Upper lobe of right lung (tissue), 1 donor: ENCODE measurements around the gene DNAH12. TPM values are rescaled to one million over a fixed set of nuclear protein-coding genes. Genes with fewer than 3 reads are reported as not detected.
"Not testable (repeated sequence)": the region's sequence is repeated elsewhere in the genome, so short reads cannot be mapped to it uniquely, and the experiment has no call there.

Experiments
- ATAC-seq: fragments of 200-7000 bp; cut with Tn5 transposase; one replicate; pipeline ENCODE4 v1.9.1; 2020; ENCODE audit warnings: mild to moderate bottlenecking, moderate library complexity
- DNase-seq: peaks from one replicate; pipeline ENCODE4 v3.0.0-alpha.2; 2020
- H3K27ac ChIP-seq: fragments of 200-600 bp; one replicate; pipeline ENCODE4 v1.8.0; 2022
- H3K27me3 ChIP-seq: fragments of 200-600 bp; one replicate; pipeline ENCODE4 v1.8.0; 2022; ENCODE audit warnings: mild to moderate bottlenecking
- H3K36me3 ChIP-seq: fragments of 200-600 bp; one replicate; pipeline ENCODE4 v1.8.0; 2022
- H3K4me1 ChIP-seq: fragments of 200-600 bp; one replicate; pipeline ENCODE4 v1.8.0; 2022
- H3K4me3 ChIP-seq: fragments of 200-600 bp; one replicate; pipeline ENCODE4 v1.8.0; 2022; ENCODE audit warnings: mild to moderate bottlenecking
- H3K9me3 ChIP-seq: fragments of 200-600 bp; one replicate; pipeline ENCODE4 v1.8.0; 2022
- intact Hi-C: fragments of 100-400 bp; cut with DNase I; formaldehyde crosslinking; loops from one replicate; pipeline ENCODE4 v1.11.0; 2022
- total RNA-seq: library from RNA; stranded (reverse); fragmentation: NEBNext Ultra II Directional; extraction: Animal tissue kit (Norgen Biotek cat#: 25700); gene quantifications from one replicate; pipeline ENCODE4 v1.2.1, GENCODE V29; 2021
- TF ChIP-seq, protein P1 (sequence below): fragments of 200-600 bp; IDR thresholded peaks from one replicate; pipeline ENCODE4 v1.8.0; 2022; ENCODE audit warnings: antibody characterized with exemption
- donor health status: DM: no; HTN: yes; CAD: no; lungs with severe emphysema.

DNAH12 gene
- total RNA-seq, 1 donor from 2014 or later, result 0.52 TPM

DNA sequence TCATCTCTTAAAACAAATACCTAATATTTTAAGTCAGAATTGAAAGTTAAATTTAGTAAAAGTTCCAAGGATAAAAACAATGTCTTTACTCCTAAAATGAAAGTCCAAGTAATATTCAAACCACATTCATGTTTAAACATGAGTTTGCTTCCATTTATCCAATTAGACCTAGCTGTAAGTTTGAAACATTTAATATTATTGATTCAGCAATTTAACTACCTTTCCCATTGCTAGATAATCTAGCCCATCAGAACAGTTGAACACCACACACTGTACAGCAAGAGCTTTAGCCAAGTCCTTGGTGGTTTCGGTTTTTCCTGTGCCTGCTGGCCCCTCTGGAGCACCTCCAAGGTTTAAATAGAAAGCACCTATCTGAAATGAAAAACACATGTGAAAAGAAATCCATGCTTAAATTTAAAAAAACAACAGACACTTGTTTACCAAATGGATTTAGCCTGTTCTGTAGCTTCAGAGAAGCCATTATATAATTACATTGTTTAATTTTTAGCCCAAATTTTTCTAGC lies 97.8 kb downstream of the DNAH12 start:
- TF ChIP-seq, protein P1, sequence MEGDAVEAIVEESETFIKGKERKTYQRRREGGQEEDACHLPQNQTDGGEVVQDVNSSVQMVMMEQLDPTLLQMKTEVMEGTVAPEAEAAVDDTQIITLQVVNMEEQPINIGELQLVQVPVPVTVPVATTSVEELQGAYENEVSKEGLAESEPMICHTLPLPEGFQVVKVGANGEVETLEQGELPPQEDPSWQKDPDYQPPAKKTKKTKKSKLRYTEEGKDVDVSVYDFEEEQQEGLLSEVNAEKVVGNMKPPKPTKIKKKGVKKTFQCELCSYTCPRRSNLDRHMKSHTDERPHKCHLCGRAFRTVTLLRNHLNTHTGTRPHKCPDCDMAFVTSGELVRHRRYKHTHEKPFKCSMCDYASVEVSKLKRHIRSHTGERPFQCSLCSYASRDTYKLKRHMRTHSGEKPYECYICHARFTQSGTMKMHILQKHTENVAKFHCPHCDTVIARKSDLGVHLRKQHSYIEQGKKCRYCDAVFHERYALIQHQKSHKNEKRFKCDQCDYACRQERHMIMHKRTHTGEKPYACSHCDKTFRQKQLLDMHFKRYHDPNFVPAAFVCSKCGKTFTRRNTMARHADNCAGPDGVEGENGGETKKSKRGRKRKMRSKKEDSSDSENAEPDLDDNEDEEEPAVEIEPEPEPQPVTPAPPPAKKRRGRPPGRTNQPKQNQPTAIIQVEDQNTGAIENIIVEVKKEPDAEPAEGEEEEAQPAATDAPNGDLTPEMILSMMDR, result no peak
- Histone ChIP-seq H3K4me3 (no peak overlapping the region), H3K4me1 (no peaks in the 10 kb centered on the region), H3K9me3 (no peaks in the 10 kb centered on the region), H3K27ac (no peak overlapping the region), H3K36me3 (no peaks in the 10 kb centered on the region), H3K27me3 (no peaks in the 10 kb centered on the region)
- ATAC-seq (no peak), DNase-seq (no peak)
- intact Hi-C loops, result no loop called here

DNA sequence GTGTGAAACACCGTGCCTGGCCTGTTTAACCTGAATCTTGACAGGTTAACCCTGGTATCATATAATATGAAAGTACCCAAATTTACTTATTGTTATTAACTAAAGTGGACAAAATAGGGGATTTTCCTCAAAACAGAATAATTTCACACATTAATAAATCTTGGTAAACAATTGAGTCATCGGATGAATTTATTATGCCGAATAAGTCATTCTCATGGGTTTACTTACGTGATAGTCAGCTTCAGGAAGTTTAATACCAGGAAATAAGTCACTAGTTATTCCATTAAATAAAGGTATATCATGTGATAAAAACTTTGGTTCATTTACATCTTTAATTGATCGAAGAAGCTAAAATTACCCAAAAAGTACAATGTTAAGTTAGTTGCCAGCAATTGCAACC lies 99.7 kb downstream of the DNAH12 start:
- Histone ChIP-seq H3K9me3 (no peaks in the 10 kb centered on the region), H3K4me3 (no peak overlapping the region), H3K27me3 (no peaks in the 10 kb centered on the region), H3K4me1 (no peaks in the 10 kb centered on the region), H3K36me3 (no peaks in the 10 kb centered on the region), H3K27ac (no peak overlapping the region)
- DNase-seq (no peak), ATAC-seq (no peak)
- TF ChIP-seq, protein P1, result no peak
- intact Hi-C loops, result no loop called here

DNA sequence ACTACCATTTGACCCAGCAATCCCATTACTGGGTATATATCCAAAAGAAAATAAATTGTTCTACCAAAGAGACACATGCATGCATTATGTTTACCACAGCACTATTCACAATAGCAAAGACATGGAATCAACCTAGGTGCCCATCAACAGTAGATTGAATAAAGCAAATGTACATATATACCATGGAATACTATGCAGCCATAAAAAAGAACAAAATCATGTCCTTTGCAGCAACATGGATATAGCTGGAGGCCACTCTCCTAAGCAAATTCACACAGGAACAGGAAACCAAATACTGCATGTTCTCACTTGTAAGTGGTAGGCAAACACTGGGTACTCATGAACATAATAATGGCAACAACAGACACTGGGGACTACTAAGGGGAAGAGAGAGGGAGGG lies 104.0 kb downstream of the DNAH12 start:
- ATAC-seq, H3K27ac ChIP-seq, H3K4me3 ChIP-seq, intact Hi-C loops, H3K36me3 ChIP-seq, H3K9me3 ChIP-seq, H3K27me3 ChIP-seq, DNase-seq, H3K4me1 ChIP-seq: not testable (repeated sequence)

DNA sequence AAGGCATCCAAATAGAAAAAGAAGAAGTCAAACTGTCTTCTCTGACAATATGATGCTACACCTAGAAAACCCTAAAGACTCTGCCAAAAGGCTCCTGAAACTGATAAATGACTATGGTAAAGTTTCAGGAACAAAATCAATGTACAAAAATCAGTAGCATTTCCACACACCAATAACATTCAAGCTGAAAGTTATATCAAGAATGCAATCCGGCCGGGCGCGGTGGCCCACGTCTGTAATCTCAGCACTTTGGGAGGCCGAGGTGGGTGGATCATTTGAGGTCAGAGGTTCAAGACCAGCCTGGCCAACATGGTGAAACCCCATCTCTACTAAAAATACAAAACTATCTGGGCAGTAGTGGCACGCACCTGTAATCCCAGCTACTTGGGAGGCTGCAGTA lies 105.7 kb downstream of the DNAH12 start:
- intact Hi-C loops, H3K9me3 ChIP-seq, H3K4me1 ChIP-seq, DNase-seq, H3K27me3 ChIP-seq, H3K36me3 ChIP-seq, H3K27ac ChIP-seq, H3K4me3 ChIP-seq, ATAC-seq: not testable (repeated sequence)

DNA sequence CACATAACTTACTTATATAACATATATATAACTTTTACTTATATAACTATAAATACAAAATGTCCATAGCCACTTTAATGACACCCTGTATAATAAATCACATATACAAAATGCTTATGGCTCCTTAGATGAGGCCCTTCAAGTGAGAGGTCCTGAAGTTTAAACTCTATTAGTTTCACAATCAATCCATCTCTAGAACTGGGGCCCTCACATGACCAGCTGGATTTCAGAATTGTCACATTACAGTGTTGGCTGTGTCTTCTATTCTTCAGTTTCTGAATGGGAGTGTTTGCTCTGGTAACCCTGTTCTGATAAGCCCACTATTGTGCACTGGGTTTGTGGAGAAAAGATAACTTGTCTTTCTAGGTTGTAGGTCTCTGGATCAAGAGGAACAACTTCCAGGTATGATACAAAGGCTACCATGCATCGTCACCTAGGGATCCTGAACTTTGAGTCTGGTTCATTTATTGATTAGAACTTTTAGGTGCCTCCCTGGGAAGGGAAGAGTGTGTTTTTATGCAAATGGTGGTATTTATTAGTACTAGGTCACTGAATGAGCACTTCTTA lies 107.9 kb downstream of the DNAH12 start:
- intact Hi-C loops, result no loop called here
- DNase-seq (no peak), ATAC-seq (no peak)
- no peak overlapping the region for H3K4me3 ChIP-seq
- H3K4me1 ChIP-seq, result no peaks in the 10 kb centered on the region
- H3K9me3 ChIP-seq, result no peaks in the 10 kb centered on the region
- H3K27ac ChIP-seq, result no peak overlapping the region
- TF ChIP-seq, protein P1, result no peak
- no peaks in the 10 kb centered on the region for H3K27me3 ChIP-seq
- H3K36me3 ChIP-seq, result no peaks in the 10 kb centered on the region

DNA sequence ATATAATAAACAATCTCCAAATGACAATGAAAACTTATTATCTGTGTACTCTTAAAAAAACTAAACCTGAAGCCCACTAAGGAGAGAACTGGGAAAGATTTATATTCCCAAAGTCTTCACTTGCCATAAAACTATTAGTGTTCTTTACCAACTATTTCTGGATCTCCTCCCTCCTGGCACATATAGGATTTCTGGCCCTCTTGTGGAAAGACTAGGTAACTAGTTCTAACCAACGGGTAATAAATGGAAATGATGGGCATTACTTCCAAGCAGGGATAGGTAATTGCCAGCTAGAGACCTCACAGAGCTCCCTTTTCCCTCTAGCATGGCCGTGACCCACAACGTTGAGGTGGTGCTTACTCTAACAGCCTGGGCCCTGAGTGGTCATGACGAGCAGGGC lies 110.1 kb downstream of the DNAH12 start:
- no peaks in the 10 kb centered on the region for H3K9me3 ChIP-seq
- no peaks in the 10 kb centered on the region for H3K36me3 ChIP-seq
- peaks cover 4% of the 10 kb centered on the region for H3K27me3 ChIP-seq
- no peaks in the 10 kb centered on the region for H3K4me1 ChIP-seq
- H3K27ac ChIP-seq, result no peak overlapping the region
- H3K4me3 ChIP-seq, result no peak overlapping the region
- TF ChIP-seq, protein P1, result no peak
- no peak for DNase-seq
- no peak for ATAC-seq
- intact Hi-C loops, result no loop called here

DNA sequence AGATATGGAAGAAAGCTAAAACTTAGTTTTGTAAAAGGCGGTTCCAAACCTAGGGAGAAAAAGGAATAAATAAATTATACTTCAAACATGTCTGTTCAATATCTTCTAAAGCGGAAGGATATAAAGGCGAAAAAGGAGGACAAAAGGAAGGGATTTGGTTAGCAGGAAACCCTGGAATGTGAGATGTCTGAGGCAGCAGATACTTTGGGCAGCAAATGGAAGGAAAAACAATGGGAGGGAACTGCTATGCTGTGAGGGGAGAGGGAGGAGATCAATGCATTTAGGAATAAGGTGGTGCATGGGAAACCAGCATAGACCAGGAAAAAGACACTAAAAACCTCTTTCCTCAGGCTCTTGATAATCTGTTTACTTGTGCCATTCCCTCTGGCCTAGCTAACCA lies 120.8 kb downstream of the DNAH12 start:
- no peak for DNase-seq
- Histone ChIP-seq H3K4me3 (no peak overlapping the region), H3K36me3 (no peaks in the 10 kb centered on the region), H3K27me3 (no peaks in the 10 kb centered on the region), H3K4me1 (no peaks in the 10 kb centered on the region), H3K9me3 (no peaks in the 10 kb centered on the region), H3K27ac (no peak overlapping the region)
- intact Hi-C loops, result no loop called here
- ATAC-seq, result no peak
- TF ChIP-seq, protein P1, result no peak
